CD4-positive, alpha-beta memory T cell (primary cell): ENCODE data around the gene TMEM179. TPM values are rescaled to one million over a fixed set of nuclear protein-coding genes. Genes with fewer than 3 reads are reported as not detected.

Experiments
- CTCF ChIA-PET: fragments of 350-600 bp; sonication (Branson Sonifier 250); formaldehyde crosslinking; loops from one replicate; lab custom pipeline; 2021; ENCODE audit warnings: inconsistent platforms; ENCODE audit not compliant: partially characterized antibody; lab: Charles Lee
- POLR2A ChIA-PET: fragments of 350-600 bp; sonication (Branson Sonifier 250); formaldehyde crosslinking; loops from one replicate; lab custom pipeline; 2021; ENCODE audit not compliant: partially characterized antibody; lab: Charles Lee
- DNase-seq, 5 donors: peaks; one replicate each; pipeline versions ENCODE4 v3.0.0 to v3.0.0-alpha.2; 2020 to 2022; ENCODE audit warnings: mixed read lengths in 1 of 5
- H3K27ac ChIP-seq: one replicate; pipeline ENCODE4 v1.7.0; 2013; ENCODE audit warnings: low read depth, low read length
- H3K27me3 ChIP-seq: 2 replicates; pipeline ENCODE4 v1.7.0; 2013; ENCODE audit warnings: mild to moderate bottlenecking, low read length, moderate library complexity; ENCODE audit not compliant: insufficient read depth
- H3K36me3 ChIP-seq: 2 replicates; pipeline ENCODE4 v1.7.0; 2013; ENCODE audit warnings: mild to moderate bottlenecking, low read length, moderate library complexity; ENCODE audit not compliant: insufficient read depth
- H3K4me1 ChIP-seq: 2 replicates; pipeline ENCODE4 v1.7.0; 2013; ENCODE audit warnings: mild to moderate bottlenecking, low read length, moderate library complexity; ENCODE audit not compliant: insufficient read depth
- H3K4me3 ChIP-seq, 2 donors: one replicate each; pipeline ENCODE4 v1.7.0; 2013; ENCODE audit warnings: low read length in 2 of 2, mild to moderate bottlenecking in 1 of 2
- H3K9me3 ChIP-seq, 2 donors: one replicate each; pipeline ENCODE4 v1.7.0; 2013; ENCODE audit warnings: low read length in 2 of 2, control low read depth in 1 of 2; ENCODE audit not compliant: control insufficient read depth in 1 of 2
- H3K27ac Mint-ChIP-seq, 7 donors: one replicate each; pipeline ENCODE4 v1.8.0; 2020 to 2021; ENCODE audit warnings: mixed read lengths in 7 of 7, mild to moderate bottlenecking in 6 of 7, inconsistent platforms in 3 of 7, moderate library complexity in 3 of 7
- H3K27me3 Mint-ChIP-seq, 2 donors: one replicate each; pipeline ENCODE4 v1.8.0; 2020 to 2021; ENCODE audit warnings: mixed read lengths in 2 of 2
- H3K36me3 Mint-ChIP-seq, 2 donors: one replicate each; pipeline ENCODE4 v1.8.0; 2020 to 2021; ENCODE audit warnings: mixed read lengths in 2 of 2, inconsistent platforms in 1 of 2, mild to moderate bottlenecking in 1 of 2
- H3K4me1 Mint-ChIP-seq, 4 donors: one replicate each; pipeline ENCODE4 v1.8.0; 2020 to 2021; ENCODE audit warnings: mixed read lengths in 4 of 4, mild to moderate bottlenecking in 1 of 4
- H3K4me3 Mint-ChIP-seq, 8 donors: one replicate each; pipeline ENCODE4 v1.8.0; 2020 to 2021; ENCODE audit warnings: mixed read lengths in 8 of 8, mild to moderate bottlenecking in 7 of 8, moderate library complexity in 6 of 8, inconsistent platforms in 3 of 8
- H3K9me3 Mint-ChIP-seq, 8 donors: one replicate each; pipeline ENCODE4 v1.8.0; 2020 to 2021; ENCODE audit warnings: mixed read lengths in 8 of 8, mild to moderate bottlenecking in 5 of 8, inconsistent platforms in 3 of 8, moderate library complexity in 1 of 8
- intact Hi-C: fragments of 100-400 bp; cut with micrococcal nuclease; formaldehyde crosslinking; loops from one replicate; pipeline ENCODE4 v1.15.1; 2023
- polyA plus RNA-seq, 2 donors: library from polyadenylated mRNA; unstranded; fragments of 300-500 nt; fragmentation: Illumina TruSeq; gene quantifications; one replicate each; pipeline ENCODE4 v1.2.3, GENCODE V29; 2021
- total RNA-seq, 2 experiments: library from RNA; stranded (reverse); gene quantifications; one replicate each; pipeline ENCODE4 v1.2.3, GENCODE V29; 2021

TMEM179 gene
- total and polyA plus RNA-seq, 4 experiments from 2014 or later = not detected

GRCh38 chr14:104602933-104603325 lies 1.6 kb downstream of the TMEM179 start:
- Mint-ChIP-seq H3K27me3 (peaks cover 29 to 34% of the 10 kb centered on the region in 2 donors), H3K4me3 (no peak overlapping the region), H3K36me3 (no peaks in the 10 kb centered on the region), H3K9me3 (peaks cover 0 to 5% (median 0%) of the 10 kb centered on the region in 8 donors), H3K4me1 (peaks cover 0 to 13% (median 4%) of the 10 kb centered on the region in 4 donors), H3K27ac (no peak overlapping the region)
- no peaks in the 10 kb centered on the region for H3K4me1 ChIP-seq
- H3K36me3 ChIP-seq = no peaks in the 10 kb centered on the region
- peaks cover 3% of the 10 kb centered on the region for H3K27me3 ChIP-seq
- ChIA-PET CTCF (no interaction called here), POLR2A (no interaction called here)
- intact Hi-C loops = no loop called here
- no peak overlapping the region for H3K4me3 ChIP-seq
- no peaks in the 10 kb centered on the region for H3K9me3 ChIP-seq
- H3K27ac ChIP-seq = no peak overlapping the region
- DNase-seq = no peak

- H3K27me3 ChIP-seq = peaks cover 3% of the 10 kb centered on the region
- H3K27me3 Mint-ChIP-seq = peaks cover 29 to 34% of the 10 kb centered on the region in 2 donors
- intact Hi-C loops = no loop called here
- no peak overlapping the region for H3K27ac Mint-ChIP-seq
- DNase-seq = no peak
- no peaks in the 10 kb centered on the region for H3K9me3 ChIP-seq
- H3K4me3 ChIP-seq = no peak overlapping the region
- H3K36me3 ChIP-seq = no peaks in the 10 kb centered on the region
- no peaks in the 10 kb centered on the region for H3K36me3 Mint-ChIP-seq
- POLR2A ChIA-PET = no interaction called here
- CTCF ChIA-PET = no interaction called here
- H3K9me3 Mint-ChIP-seq = peaks cover 0 to 5% (median 0%) of the 10 kb centered on the region in 8 donors
- peaks cover 0 to 13% (median 4%) of the 10 kb centered on the region in 4 donors for H3K4me1 Mint-ChIP-seq
- no peak overlapping the region for H3K27ac ChIP-seq
- H3K4me3 Mint-ChIP-seq = no peak overlapping the region
- no peaks in the 10 kb centered on the region for H3K4me1 ChIP-seq
Observed at GRCh38 chr14:104602315-104602932, 2.1 kb downstream of the TMEM179 start.

GRCh38 chr14:104601786-104602185 lies 2.8 kb downstream of the TMEM179 start:
- no peak overlapping the region for H3K27ac Mint-ChIP-seq

GRCh38 chr14:104600805-104601204 lies 3.8 kb downstream of the TMEM179 start:
- Mint-ChIP-seq H3K9me3 (peaks cover 0 to 1% (median 0%) of the 10 kb centered on the region in 8 donors), H3K36me3 (no peaks in the 10 kb centered on the region), H3K27me3 (peaks cover 24 to 26% of the 10 kb centered on the region in 2 donors), H3K4me3 (no peak overlapping the region), H3K27ac (no peak overlapping the region), H3K4me1 (peaks cover 0 to 13% (median 4%) of the 10 kb centered on the region in 4 donors)
- Histone ChIP-seq H3K9me3 (no peaks in the 10 kb centered on the region), H3K27me3 (no peaks in the 10 kb centered on the region), H3K4me1 (no peaks in the 10 kb centered on the region), H3K27ac (no peak overlapping the region), H3K4me3 (no peak overlapping the region), H3K36me3 (no peaks in the 10 kb centered on the region)
- ChIA-PET POLR2A (no interaction called here), CTCF (no interaction called here)
- DNase-seq = no peak
- intact Hi-C loops = no loop called here

More at GRCh38 chr14:104601786-104602185, 2.8 kb downstream of the TMEM179 start:
- POLR2A ChIA-PET = no interaction called here
- DNase-seq = no peak
- intact Hi-C loops = no loop called here
- Mint-ChIP-seq H3K4me1 (peaks cover 0 to 13% (median 4%) of the 10 kb centered on the region in 4 donors), H3K4me3 (no peak overlapping the region), H3K27me3 (peaks cover 27 to 31% of the 10 kb centered on the region in 2 donors), H3K36me3 (no peaks in the 10 kb centered on the region), H3K9me3 (peaks cover 0 to 5% (median 0%) of the 10 kb centered on the region in 8 donors)
- no peaks in the 10 kb centered on the region for H3K36me3 ChIP-seq
- H3K9me3 ChIP-seq = no peaks in the 10 kb centered on the region
- no peak overlapping the region for H3K4me3 ChIP-seq
- no peaks in the 10 kb centered on the region for H3K4me1 ChIP-seq
- H3K27ac ChIP-seq = no peak overlapping the region
- peaks cover 3% of the 10 kb centered on the region for H3K27me3 ChIP-seq
- CTCF ChIA-PET = interaction anchor here (0.6 kb wide), 1 partner anchor 202 kb away, joined by 3 read pairs; no protein-coding TSS in a partner anchor

GRCh38 chr14:104600141-104600643 lies 4.4 kb downstream of the TMEM179 start:
- intact Hi-C loops = no loop called here
- no peaks in the 10 kb centered on the region for H3K27me3 ChIP-seq
- Mint-ChIP-seq H3K36me3 (no peaks in the 10 kb centered on the region), H3K27me3 (peaks cover 20 to 23% of the 10 kb centered on the region in 2 donors), H3K4me1 (peaks cover 0 to 9% (median 4%) of the 10 kb centered on the region in 4 donors), H3K9me3 (no peaks in the 10 kb centered on the region), H3K4me3 (no peak overlapping the region), H3K27ac (no peak overlapping the region)
- no peaks in the 10 kb centered on the region for H3K9me3 ChIP-seq
- ChIA-PET CTCF (no interaction called here), POLR2A (no interaction called here)
- H3K4me3 ChIP-seq = no peak overlapping the region
- H3K36me3 ChIP-seq = no peaks in the 10 kb centered on the region
- no peaks in the 10 kb centered on the region for H3K4me1 ChIP-seq
- no peak for DNase-seq
- H3K27ac ChIP-seq = no peak overlapping the region

GRCh38 chr14:104599446-104599845 lies 5.1 kb downstream of the TMEM179 start:
- no peak overlapping the region for H3K4me3 Mint-ChIP-seq
- H3K27ac Mint-ChIP-seq = no peak overlapping the region
- Histone ChIP-seq H3K4me1 (no peaks in the 10 kb centered on the region), H3K27ac (no peak overlapping the region), H3K36me3 (no peaks in the 10 kb centered on the region), H3K9me3 (no peaks in the 10 kb centered on the region), H3K27me3 (no peaks in the 10 kb centered on the region), H3K4me3 (no peak overlapping the region)
- peaks cover 0 to 7% (median 4%) of the 10 kb centered on the region in 4 donors for H3K4me1 Mint-ChIP-seq
- intact Hi-C loops = no loop called here
- ChIA-PET CTCF (no interaction called here), POLR2A (no interaction called here)
- no peaks in the 10 kb centered on the region for H3K9me3 Mint-ChIP-seq
- no peak for DNase-seq
- H3K36me3 Mint-ChIP-seq = no peaks in the 10 kb centered on the region
- H3K27me3 Mint-ChIP-seq = peaks cover 16 to 19% of the 10 kb centered on the region in 2 donors

- H3K27ac ChIP-seq = no peak overlapping the region
- H3K36me3 ChIP-seq = no peaks in the 10 kb centered on the region
- Mint-ChIP-seq H3K4me1 (peaks cover 0 to 3% (median 2%) of the 10 kb centered on the region in 4 donors), H3K4me3 (no peak overlapping the region), H3K27ac (no peak overlapping the region), H3K9me3 (no peaks in the 10 kb centered on the region), H3K27me3 (peaks cover 13 to 16% of the 10 kb centered on the region in 2 donors), H3K36me3 (no peaks in the 10 kb centered on the region)
- no peak for DNase-seq
- no peaks in the 10 kb centered on the region for H3K4me1 ChIP-seq
- ChIA-PET POLR2A (no interaction called here), CTCF (no interaction called here)
- H3K27me3 ChIP-seq = no peaks in the 10 kb centered on the region
- H3K4me3 ChIP-seq = no peak overlapping the region
- H3K9me3 ChIP-seq = no peaks in the 10 kb centered on the region
- intact Hi-C loops = no loop called here
Observed at GRCh38 chr14:104598910-104599273, 5.7 kb downstream of the TMEM179 start.
